Effector CD8-positive, alpha-beta T cell (primary cell): Measurements from ENCODE around the gene PIEZO1.

Source experiments
- DNase-seq: peaks from one replicate; lab custom pipeline; 2025; lab: John Stamatoyannopoulos, UW

PIEZO1 gene

DNA sequence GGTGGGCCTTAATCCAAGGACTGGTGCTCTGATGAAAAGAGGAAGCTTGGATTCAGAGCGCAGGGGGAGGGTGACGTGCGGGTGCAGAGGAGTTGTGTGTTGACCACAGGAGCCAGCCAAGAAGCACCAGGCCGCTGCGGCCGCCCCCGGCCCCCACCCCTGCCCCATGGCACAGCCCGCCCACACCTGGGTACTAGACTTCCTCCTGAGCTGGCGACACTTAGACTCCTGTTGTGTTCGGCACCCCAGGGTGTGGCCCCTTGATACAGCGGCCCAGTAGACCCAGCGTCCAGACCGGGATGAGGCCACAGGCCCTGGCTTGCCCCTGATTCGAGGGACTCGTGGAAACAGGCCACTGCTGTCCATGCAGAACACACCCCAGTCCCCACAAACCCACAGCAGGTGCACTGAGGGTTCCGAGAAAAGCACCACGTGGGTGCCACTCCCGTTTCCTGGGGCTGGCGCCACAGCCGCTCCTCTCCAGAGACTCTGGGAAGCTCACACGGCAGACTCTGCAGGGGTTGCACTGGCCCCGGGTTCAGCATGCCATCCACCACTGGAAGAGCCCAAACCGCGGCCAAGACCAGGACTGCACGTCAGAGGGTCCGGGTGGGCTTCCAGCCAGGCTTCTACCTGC, 93.0 kb downstream of the PIEZO1 start:
- DNase-seq, result no peak

- DNase-seq, result no peak
These were observed 93.7 kb downstream of the PIEZO1 start for GRCh38 chr16:88691129-88691813.

- no peak for DNase-seq
These were observed 94.5 kb downstream of the PIEZO1 start for GRCh38 chr16:88690341-88691128.

GRCh38 chr16:88688013-88688778, 96.8 kb downstream of the PIEZO1 start:
- DNase-seq, result no peak

DNA sequence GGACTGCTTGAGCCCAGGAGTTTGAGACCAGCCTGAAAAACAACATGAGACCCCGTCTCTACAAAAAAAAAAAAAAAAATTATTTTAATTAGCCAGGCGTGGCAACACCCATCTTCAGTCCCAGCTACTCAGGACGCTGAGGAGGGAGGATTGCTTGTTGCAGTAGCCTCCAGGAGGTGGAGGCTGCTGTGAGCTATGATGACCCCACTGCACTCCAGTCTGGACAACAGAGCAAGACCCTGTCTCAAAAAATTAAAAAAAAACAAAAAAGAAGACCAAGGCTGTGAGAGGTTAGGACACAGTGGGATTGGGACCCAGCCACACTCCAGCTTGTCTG, 97.4 kb downstream of the PIEZO1 start:
- DNase-seq, result no peak

DNA sequence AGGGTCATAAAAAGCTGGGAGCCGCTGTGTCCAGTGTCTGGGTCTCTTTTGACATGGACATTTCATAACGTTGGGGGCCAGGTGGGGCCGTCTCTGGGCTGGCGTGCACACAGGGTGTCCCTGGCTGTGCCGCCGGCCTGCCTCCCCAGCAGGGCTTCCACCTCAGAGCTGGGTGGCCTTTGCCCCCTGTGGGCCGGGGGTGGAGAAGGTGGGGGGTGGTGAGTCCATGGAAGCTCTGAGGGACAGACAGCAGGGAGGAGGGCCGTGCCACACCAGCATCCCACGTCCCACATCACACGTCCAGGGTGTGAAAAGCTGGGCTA, 97.8 kb downstream of the PIEZO1 start:
- no peak for DNase-seq

GRCh38 chr16:88686439-88687253, 98.4 kb downstream of the PIEZO1 start, which contains the start of gene SNAI3:
TSS of gene SNAI3 (minus strand) at chr16:88686507. CDS start at chr16:88686406, 101 bp downstream.
- peak; percentile 79 for DNase-seq

DNA sequence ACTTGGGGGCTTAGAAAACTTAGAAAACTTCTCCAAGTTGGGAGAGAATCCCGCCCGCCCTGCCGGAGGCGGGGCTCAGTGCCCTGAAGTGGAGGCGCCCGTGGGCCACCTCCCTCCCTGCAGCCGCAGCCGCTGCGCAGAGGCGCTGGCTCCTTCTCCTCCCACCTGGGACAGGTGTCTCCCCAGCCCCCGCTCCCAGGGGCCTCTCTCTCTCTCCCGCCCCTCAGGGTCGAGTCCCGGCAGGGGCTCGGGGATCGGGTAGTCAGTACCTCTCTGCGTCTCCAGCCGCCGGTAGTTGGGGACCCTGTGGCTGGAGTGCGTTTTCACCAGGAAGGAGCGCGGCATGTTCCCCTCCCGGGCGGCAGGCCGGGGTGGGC, 99.0 kb downstream of the PIEZO1 start:
- no peak for DNase-seq

- peak; percentile 36 for DNase-seq
These were observed 99.6 kb downstream of the PIEZO1 start for GRCh38 chr16:88685156-88686061.

- DNase-seq, result no peak
These were observed 100.4 kb downstream of the PIEZO1 start for GRCh38 chr16:88684569-88685155.

DNA sequence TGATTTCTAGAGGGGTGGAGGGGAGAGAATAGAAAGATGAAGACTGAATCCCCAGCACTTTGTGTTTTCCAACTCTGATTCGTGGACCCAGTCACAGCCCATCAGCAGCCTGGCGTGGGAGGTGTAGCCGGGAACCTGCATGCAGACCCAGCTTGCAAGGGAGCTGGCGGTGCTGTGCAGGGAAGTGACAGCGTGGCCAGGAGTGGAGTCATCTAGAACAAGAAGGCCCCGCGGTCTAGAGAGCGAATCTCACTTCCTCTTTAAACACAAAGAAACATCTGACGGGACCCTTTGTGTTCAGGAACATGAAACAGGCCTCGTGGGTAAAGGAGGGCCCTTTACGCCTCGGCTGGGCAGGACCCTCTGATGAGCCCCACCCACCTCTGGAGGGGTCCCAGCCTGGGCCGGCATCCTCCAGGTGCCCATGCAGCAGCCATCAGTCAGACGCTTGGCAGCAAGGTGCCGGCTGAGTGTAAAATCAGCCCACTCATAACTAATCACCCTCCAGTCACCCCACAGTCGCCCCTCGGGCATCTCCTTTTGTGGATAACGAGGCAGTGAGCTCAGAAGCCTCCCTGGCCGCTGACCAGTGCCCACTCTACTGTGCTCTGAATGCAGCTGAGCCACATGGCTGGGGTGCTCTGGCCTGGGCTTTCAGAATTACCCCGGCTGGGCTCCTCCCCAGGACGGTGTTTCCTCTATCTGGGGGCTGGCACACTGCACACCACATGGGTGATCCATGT, 103.1 kb downstream of the PIEZO1 start:
- DNase-seq, result peak; percentile 25

- peak; percentile 22 for DNase-seq
These were observed 103.8 kb downstream of the PIEZO1 start for GRCh38 chr16:88681084-88681680.

- DNase-seq, result no peak
These were observed 104.4 kb downstream of the PIEZO1 start for GRCh38 chr16:88680554-88681083.

DNA sequence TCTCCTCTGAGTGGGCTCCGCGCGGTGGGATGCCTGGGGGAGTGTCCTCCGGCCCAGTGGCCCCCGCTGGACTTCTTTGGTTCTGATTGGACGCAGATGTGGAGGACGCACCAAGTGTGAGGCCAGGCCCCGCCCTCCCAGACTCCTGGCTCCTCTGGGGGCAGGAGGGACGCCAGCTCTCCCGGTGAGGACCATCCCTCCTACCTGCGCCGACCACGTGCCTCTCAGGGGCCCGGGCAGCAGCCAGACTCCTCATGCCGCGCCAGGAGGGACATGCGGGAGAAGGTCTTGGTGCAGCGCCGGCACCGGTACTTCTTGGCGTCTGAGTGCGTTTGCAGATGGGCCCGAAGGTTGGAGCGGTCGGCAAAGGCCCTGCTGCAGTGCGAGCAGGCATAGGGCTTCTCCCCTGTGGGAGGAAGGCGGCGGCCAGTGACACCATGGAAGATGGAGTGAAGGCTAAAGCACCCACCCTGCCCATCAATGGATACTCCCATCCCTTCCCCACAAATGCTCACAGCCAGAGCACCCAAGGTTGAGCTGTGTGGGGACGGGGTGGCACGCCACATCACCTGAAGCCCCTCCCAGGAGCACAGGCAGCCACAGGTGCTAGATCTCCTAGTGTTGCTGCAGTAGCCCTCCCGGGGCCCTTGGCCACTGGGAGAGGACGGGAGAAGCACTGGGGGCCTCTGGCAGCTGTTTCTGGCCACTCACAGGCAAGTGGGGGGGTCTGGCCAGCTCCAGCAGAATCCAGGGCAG, 106.6 kb downstream of the PIEZO1 start:
- no peak for DNase-seq

DNA sequence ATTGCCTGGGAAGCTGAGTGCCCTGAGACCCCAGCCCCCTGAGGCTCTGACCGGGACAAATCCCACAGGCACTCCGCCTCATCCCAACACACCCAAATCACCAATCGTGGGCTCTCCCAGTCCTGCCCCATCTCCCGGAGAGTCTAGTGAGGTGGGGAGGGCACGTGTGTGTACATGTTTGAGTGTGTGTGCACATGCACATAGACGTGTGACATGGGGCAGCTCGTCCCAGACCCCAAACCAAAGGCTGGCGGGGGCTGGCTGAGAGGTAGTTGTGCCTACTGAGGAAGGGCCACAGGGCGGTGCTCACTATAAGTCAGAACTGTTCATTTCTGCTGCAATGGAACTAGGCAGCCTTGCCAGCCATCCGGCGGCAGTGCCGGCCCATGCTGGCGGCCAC, 107.3 kb downstream of the PIEZO1 start:
- DNase-seq, result no peak

GRCh38 chr16:88676502-88677242, 108.3 kb downstream of the PIEZO1 start:
- DNase-seq, result no peak

GRCh38 chr16:88673716-88674379, 111.2 kb downstream of the PIEZO1 start:
- no peak for DNase-seq
